Gastrocnemius medialis (tissue), 4 donors: ENCODE data around the gene LZTFL1. TPM values are rescaled to one million over a fixed set of nuclear protein-coding genes. Genes with fewer than 3 reads are reported as not detected.

Experiments
- ATAC-seq, 2 donors: fragments of 150-250 bp; one replicate each; pipeline ENCODE4 v1.9.1; 2016
- DNase-seq, 2 donors: peaks; one replicate each; pipeline ENCODE4 v3.0.0-alpha.2; 2019
- H3K27ac ChIP-seq, 4 donors: fragments of 200-600 bp; sonication (generic); 1 replicate in 1 of 4; 2 replicates in 3 of 4; pipeline ENCODE4 v1.5.1; 2016 to 2018; ENCODE audit warnings: mild to moderate bottlenecking in 2 of 4, moderate library complexity in 1 of 4
- H3K27me3 ChIP-seq, 3 donors: fragments of 200-600 bp; sonication (generic) in 2 of 3; 1 replicate in 1 of 3; 2 replicates in 2 of 3; pipeline versions ENCODE4 v1.5.1 to v1.6.0; 2016 to 2019; ENCODE audit warnings: mild to moderate bottlenecking in 1 of 3, moderate library complexity in 1 of 3
- H3K36me3 ChIP-seq, 2 donors: fragments of 200-600 bp; sonication (generic) in 1 of 2; one replicate each; pipeline ENCODE4 v1.5.1; 2017 to 2018
- H3K4me1 ChIP-seq, 2 donors: fragments of 200-600 bp; sonication (generic) in 1 of 2; one replicate each; pipeline ENCODE4 v1.5.1; 2016 to 2017; ENCODE audit warnings: mild to moderate bottlenecking in 2 of 2
- H3K4me3 ChIP-seq, 4 donors: fragments of 200-600 bp; sonication (generic) in 3 of 4; 1 replicate in 1 of 4; 2 replicates in 3 of 4; pipeline ENCODE4 v1.5.1; 2016 to 2019; ENCODE audit warnings: mild to moderate bottlenecking in 2 of 4
- H3K9me3 ChIP-seq, 3 donors: fragments of 200-600 bp; sonication (generic) in 2 of 3; 1 replicate in 1 of 3; 2 replicates in 2 of 3; pipeline ENCODE4 v1.5.1; 2016 to 2019
- POLR2A ChIP-seq, 2 donors: fragments of 450-650 bp; IDR thresholded peaks; one replicate each; pipeline ENCODE4 v1.6.1; 2017; ENCODE audit warnings: antibody characterized with exemption in 2 of 2, mild to moderate bottlenecking in 2 of 2, moderate library complexity in 2 of 2
- in situ Hi-C, 4 donors: fragments of 200-750 bp; cut with MboI; loops; one replicate each; pipeline versions ENCODE4 v1.15.0 to v1.8.0; 2017; ENCODE audit warnings: low sequenced_read_pairs in 4 of 4
- intact Hi-C: fragments of 100-400 bp; cut with DNase I; formaldehyde crosslinking; loops from one replicate; pipeline ENCODE4 v1.15.1; 2023; ENCODE audit warnings: low total_unique reads
- total RNA-seq, 4 donors: library from RNA; depleted of rRNA; stranded (reverse); fragments of >200 nt; gene quantifications; one replicate each; pipeline versions ENCODE4 v1.1.0 to v1.2.3, GENCODE V29; 2016
- TF ChIP-seq, protein P1 (sequence below), 5 experiments: fragments of 450-650 bp in 3 of 5; fragments of 200-600 bp in 2 of 5; sonication (generic) in 2 of 5; IDR thresholded peaks in 4 of 5; conservative IDR thresholded peaks in 1 of 5; 1 replicate in 4 of 5; 2 replicates in 1 of 5; pipeline ENCODE4 v1.5.1; 2016 to 2019; ENCODE audit warnings: antibody characterized with exemption in 5 of 5, mild to moderate bottlenecking in 3 of 5, moderate library complexity in 3 of 5

Gene LZTFL1
- total RNA-seq, 4 donors from 2014 or later, result 3.2 to 7.6 (median 5.0) TPM

DNA sequence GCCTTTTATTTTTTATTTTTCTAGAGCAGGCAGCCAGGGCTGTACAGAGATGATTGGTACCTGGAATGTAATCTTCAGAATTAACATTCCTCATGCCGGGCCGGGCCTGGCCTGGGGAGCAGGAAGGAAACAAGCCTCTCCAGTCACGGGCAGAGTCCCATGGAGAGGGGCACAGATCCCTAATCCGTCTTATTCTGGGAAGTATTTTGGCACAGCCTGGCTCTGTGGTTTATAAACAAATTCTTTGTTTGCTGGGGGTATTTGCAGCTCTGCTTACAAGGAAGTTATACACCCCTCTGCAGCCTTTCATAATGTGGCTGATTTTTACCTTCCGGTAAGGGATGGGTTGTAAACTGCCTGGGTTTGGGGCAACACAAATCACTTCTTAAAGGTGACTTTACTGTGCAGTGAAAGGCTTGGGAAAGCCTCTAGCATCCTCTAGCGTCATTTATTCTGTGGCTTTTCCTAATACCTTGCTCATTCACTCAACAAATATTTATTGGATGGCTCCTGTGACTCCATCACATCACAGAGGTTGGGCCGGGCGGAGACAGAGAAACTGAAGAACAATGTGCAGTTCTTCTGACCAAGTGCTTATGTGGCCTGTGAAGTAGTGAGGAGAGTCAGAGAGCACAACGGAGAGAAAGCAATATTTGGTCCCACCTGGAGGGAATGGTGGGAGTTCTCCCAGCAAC is 48.3 kb downstream of the LZTFL1 start:
- DNase-seq (no peak), ATAC-seq (no peak)
- in situ Hi-C loops (no loop called here), intact Hi-C loops (no loop called here)
- H3K27ac ChIP-seq, result no peak overlapping the region
- H3K36me3 ChIP-seq, result no peaks in the 10 kb centered on the region
- H3K4me3 ChIP-seq, result no peak overlapping the region
- no peaks in the 10 kb centered on the region for H3K9me3 ChIP-seq
- peaks cover 0 to 6% of the 10 kb centered on the region in 2 donors for H3K4me1 ChIP-seq
- H3K27me3 ChIP-seq, result peaks cover 14 to 35% (median 25%) of the 10 kb centered on the region in 3 donors
- no peak for TF ChIP-seq POLR2A (IDR thresholded peaks at IDR 0.05)
- TF ChIP-seq, protein P1, sequence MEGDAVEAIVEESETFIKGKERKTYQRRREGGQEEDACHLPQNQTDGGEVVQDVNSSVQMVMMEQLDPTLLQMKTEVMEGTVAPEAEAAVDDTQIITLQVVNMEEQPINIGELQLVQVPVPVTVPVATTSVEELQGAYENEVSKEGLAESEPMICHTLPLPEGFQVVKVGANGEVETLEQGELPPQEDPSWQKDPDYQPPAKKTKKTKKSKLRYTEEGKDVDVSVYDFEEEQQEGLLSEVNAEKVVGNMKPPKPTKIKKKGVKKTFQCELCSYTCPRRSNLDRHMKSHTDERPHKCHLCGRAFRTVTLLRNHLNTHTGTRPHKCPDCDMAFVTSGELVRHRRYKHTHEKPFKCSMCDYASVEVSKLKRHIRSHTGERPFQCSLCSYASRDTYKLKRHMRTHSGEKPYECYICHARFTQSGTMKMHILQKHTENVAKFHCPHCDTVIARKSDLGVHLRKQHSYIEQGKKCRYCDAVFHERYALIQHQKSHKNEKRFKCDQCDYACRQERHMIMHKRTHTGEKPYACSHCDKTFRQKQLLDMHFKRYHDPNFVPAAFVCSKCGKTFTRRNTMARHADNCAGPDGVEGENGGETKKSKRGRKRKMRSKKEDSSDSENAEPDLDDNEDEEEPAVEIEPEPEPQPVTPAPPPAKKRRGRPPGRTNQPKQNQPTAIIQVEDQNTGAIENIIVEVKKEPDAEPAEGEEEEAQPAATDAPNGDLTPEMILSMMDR (IDR thresholded peaks at IDR 0.05 in 4 of 5, conservative IDR thresholded peaks at IDR 0.05 in 1 of 5), result no peak

DNA sequence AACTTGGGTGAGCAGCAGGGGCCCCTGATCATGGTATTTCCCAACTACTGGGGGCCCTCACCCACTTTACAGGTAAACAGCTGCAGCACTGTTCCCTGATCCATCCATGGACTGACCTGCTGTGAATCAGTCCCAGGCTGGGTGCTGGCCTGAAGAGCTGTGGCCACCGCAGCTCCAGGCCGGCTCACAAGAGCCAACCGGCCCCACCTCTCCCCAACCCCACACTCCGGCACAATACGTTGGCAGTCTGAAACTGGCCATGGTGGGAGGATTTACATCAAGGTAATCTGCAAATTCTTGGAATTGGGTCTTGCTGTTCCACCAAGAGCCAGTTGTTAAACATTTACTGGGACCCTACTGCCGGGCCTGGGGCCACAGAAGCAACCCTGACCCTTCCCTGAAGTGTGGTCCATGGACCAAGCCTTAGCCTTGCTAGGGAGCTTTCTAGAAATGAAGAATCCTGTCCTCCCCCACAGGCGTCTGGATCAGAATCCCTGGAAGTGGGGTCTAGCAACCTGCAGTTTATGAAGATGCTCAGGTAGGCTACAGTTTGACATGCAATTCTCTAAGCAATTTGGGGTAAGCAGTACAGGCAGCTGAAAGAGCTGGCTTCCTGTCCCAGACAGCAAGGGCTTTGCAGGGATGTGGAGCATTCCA is 49.3 kb downstream of the LZTFL1 start:
- H3K9me3 ChIP-seq, result no peaks in the 10 kb centered on the region
- peaks cover 0 to 6% of the 10 kb centered on the region in 2 donors for H3K4me1 ChIP-seq
- in situ Hi-C loops (no loop called here), intact Hi-C loops (no loop called here)
- ATAC-seq (no peak), DNase-seq (no peak)
- no peaks in the 10 kb centered on the region for H3K36me3 ChIP-seq
- H3K4me3 ChIP-seq, result no peak overlapping the region
- peaks cover 14 to 31% (median 25%) of the 10 kb centered on the region in 3 donors for H3K27me3 ChIP-seq
- no peak overlapping the region for H3K27ac ChIP-seq
- TF ChIP-seq, protein P1 (IDR thresholded peaks at IDR 0.05 in 4 of 5, conservative IDR thresholded peaks at IDR 0.05 in 1 of 5), result no peak
- no peak for TF ChIP-seq POLR2A (IDR thresholded peaks at IDR 0.05)

DNA sequence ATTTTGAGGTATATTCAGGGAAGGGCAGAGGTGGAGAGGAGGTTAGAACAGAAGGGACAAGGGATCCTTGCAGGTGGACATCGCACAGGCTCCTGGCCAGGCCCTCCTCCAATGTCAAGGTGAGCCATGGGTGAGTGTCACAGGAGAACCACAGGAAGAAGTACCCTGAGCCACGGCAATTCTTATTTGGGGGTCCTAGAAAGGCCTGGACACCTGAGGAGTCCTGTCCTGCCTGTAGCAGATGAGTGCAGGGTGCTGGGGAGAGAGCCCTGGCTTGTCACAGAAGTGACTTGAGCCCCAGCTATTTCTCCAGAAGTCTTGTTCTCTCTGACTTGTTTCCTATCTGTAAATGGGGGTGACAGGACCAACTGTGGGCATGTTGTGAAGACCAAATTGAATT is 49.9 kb downstream of the LZTFL1 start:
- ATAC-seq, result no peak
- Histone ChIP-seq H3K9me3 (no peaks in the 10 kb centered on the region), H3K36me3 (no peaks in the 10 kb centered on the region), H3K27ac (no peak overlapping the region), H3K4me1 (peaks cover 0 to 6% of the 10 kb centered on the region in 2 donors), H3K4me3 (no peak overlapping the region), H3K27me3 (peaks cover 14 to 27% (median 21%) of the 10 kb centered on the region in 3 donors)
- DNase-seq, result no peak
- intact Hi-C loops, result no loop called here
- in situ Hi-C loops, result no loop called here
- TF ChIP-seq, protein P1 (IDR thresholded peaks at IDR 0.05 in 4 of 5, conservative IDR thresholded peaks at IDR 0.05 in 1 of 5), result no peak
- TF ChIP-seq POLR2A (IDR thresholded peaks at IDR 0.05), result no peak

DNA sequence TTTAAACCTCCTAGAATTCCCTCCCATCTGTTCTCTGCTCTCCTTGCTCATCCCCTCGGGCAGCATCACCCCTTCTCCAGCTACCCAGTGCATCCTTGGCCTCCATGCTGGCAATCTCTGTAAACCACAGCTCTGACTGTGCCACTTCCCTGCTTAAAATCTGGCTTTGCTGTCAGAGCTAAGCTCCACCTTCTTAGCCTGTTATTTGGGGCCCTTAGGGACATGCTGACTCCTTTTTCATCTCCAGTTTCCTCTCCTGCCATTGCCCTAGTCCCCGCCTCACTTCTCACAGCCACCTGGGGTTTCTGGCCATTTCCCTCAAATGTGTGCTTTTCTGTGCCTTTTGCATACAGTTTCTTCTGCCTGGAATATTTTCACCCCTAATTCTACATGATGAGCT is 51.3 kb downstream of the LZTFL1 start:
- in situ Hi-C loops (no loop called here), intact Hi-C loops (no loop called here)
- no peak for TF ChIP-seq POLR2A (IDR thresholded peaks at IDR 0.05)
- TF ChIP-seq, protein P1 (IDR thresholded peaks at IDR 0.05 in 4 of 5, conservative IDR thresholded peaks at IDR 0.05 in 1 of 5), result no peak
- Histone ChIP-seq H3K36me3 (no peaks in the 10 kb centered on the region), H3K4me1 (peaks cover 0 to under 1% of the 10 kb centered on the region in 2 donors), H3K27ac (no peak overlapping the region), H3K27me3 (peaks cover 2 to 12% (median 9%) of the 10 kb centered on the region in 3 donors), H3K4me3 (no peak overlapping the region), H3K9me3 (no peaks in the 10 kb centered on the region)
- DNase-seq (no peak), ATAC-seq (no peak)
